HG02678 (cell line): ENCODE data around the gene TCEAL5.
"Not testable (repeated sequence)": the region's sequence is repeated elsewhere in the genome, so short reads cannot be mapped to it uniquely, and the experiment has no call there.

Source experiments
- ATAC-seq: cut with Tn5 transposase; IDR thresholded peaks from one replicate; pipeline ENCODE4 v1.9.1; 2021; ENCODE audit warnings: mild to moderate bottlenecking, moderate library complexity; ENCODE audit not compliant: unreplicated experiment

Gene TCEAL5

GRCh38 chrX:103235608-103236007 is 40.9 kb downstream of the TCEAL5 start:
- ATAC-seq: not testable (repeated sequence)

GRCh38 chrX:103234869-103235268 is 41.7 kb downstream of the TCEAL5 start:
- ATAC-seq: no peak

GRCh38 chrX:103233263-103233662 is 43.3 kb downstream of the TCEAL5 start:
- ATAC-seq: no peak

GRCh38 chrX:103225918-103226317 is 50.6 kb downstream of the TCEAL5 start:
- not testable (repeated sequence) for ATAC-seq
